H1 (cell line): ENCODE measurements around the gene CPE.

Source experiments
- ATF2 ChIP-seq: IDR thresholded peaks from 2 replicates; pipeline ENCODE4 v1.6.1; 2012; ENCODE audit warnings: low read length, inconsistent platforms
- BRCA1 ChIP-seq: IDR thresholded peaks from 2 replicates; pipeline ENCODE4 v1.6.1; 2012; ENCODE audit warnings: low read depth, low read length, improper control_type of control experiment
- CHD1 ChIP-seq: IDR thresholded peaks from 2 replicates; pipeline ENCODE4 v1.6.1; 2012; ENCODE audit warnings: low read depth, low read length, improper control_type of control experiment
- CREB1 ChIP-seq: IDR thresholded peaks from 2 replicates; pipeline ENCODE4 v1.6.1; 2012; ENCODE audit warnings: inconsistent platforms
- CTCF ChIP-seq, 3 experiments: IDR thresholded peaks; 1 replicate in 2 of 3; 2 replicates in 1 of 3; pipeline versions ENCODE4 v1.5.1 to v1.6.1; 2011; ENCODE audit warnings: low read length in 3 of 3, mild to moderate bottlenecking in 3 of 3, inconsistent platforms in 2 of 3, low read depth in 1 of 3, moderate library complexity in 1 of 3; ENCODE audit not compliant: insufficient read depth in 1 of 3; ENCODE audit errors: control extremely low read depth in 1 of 3
- EZH2 ChIP-seq: fragments of 200-600 bp; sonication (generic); IDR thresholded peaks from 2 replicates; pipeline ENCODE4 v1.7.1; 2012; ENCODE audit warnings: low read depth, mild to moderate bottlenecking, moderate library complexity, low read length, inconsistent platforms; ENCODE audit not compliant: severe bottlenecking
- GABPA ChIP-seq: IDR thresholded peaks from 2 replicates; pipeline ENCODE4 v1.6.1; 2011; ENCODE audit warnings: mild to moderate bottlenecking, low read length, moderate library complexity, borderline replicate concordance; ENCODE audit not compliant: insufficient read depth
- MAFK ChIP-seq: IDR thresholded peaks from 2 replicates; pipeline ENCODE4 v1.6.1; 2012; ENCODE audit warnings: low read depth, mild to moderate bottlenecking, improper control_type of control experiment, low read length
- POLR2A ChIP-seq, 2 experiments: IDR thresholded peaks; 1 replicate in 1 of 2; 2 replicates in 1 of 2; pipeline ENCODE4 v1.6.1; 2011; ENCODE audit warnings: low read depth in 2 of 2, low read length in 2 of 2, mild to moderate bottlenecking in 2 of 2; ENCODE audit errors: control extremely low read depth in 1 of 2
- RAD21 ChIP-seq, 2 experiments: IDR thresholded peaks in 1 of 2; conservative IDR thresholded peaks in 1 of 2; 2 replicates each; pipeline ENCODE4 v1.6.1; 2011; ENCODE audit warnings: low read depth in 2 of 2, low read length in 2 of 2, improper control_type of control experiment in 1 of 2, inconsistent platforms in 1 of 2, mild to moderate bottlenecking in 1 of 2, moderate library complexity in 1 of 2
- SP1 ChIP-seq: IDR thresholded peaks from 2 replicates; pipeline ENCODE4 v1.6.1; 2011; ENCODE audit warnings: low read depth, low read length
- TCF12 ChIP-seq: IDR thresholded peaks from 2 replicates; pipeline ENCODE4 v1.6.1; 2011; ENCODE audit warnings: low read depth, mild to moderate bottlenecking, low read length
- YY1 ChIP-seq: IDR thresholded peaks from 2 replicates; pipeline ENCODE4 v1.6.1; 2011; ENCODE audit warnings: low read depth, mild to moderate bottlenecking, low read length
- TF ChIP-seq, protein P1 (sequence below): IDR thresholded peaks from 2 replicates; pipeline ENCODE4 v1.6.1; 2012; ENCODE audit warnings: inconsistent platforms

GRCh38 chr4:165517216-165517615, 138.4 kb downstream of the CPE start:
- TF ChIP-seq TCF12 (no peak), CTCF (IDR thresholded peaks at IDR 0.05; ENCODE audit: control extremely low read depth in 1 of 3, insufficient read depth in 1 of 3, low read depth in 1 of 3, low read length in 3 of 3) (no peak), BRCA1 (no peak), POLR2A (IDR thresholded peaks at IDR 0.05; ENCODE audit: control extremely low read depth in 1 of 2, low read depth in 2 of 2, low read length in 2 of 2) (no peak), GABPA (no peak), CHD1 (no peak), MAFK (no peak), ATF2 (no peak), EZH2 (no peak), SP1 (no peak), YY1 (no peak), RAD21 (IDR thresholded peaks at IDR 0.05 in 1 of 2, conservative IDR thresholded peaks at IDR 0.05 in 1 of 2; ENCODE audit: low read depth in 2 of 2, low read length in 2 of 2) (no peak), CREB1 (no peak)
- TF ChIP-seq, protein P1, sequence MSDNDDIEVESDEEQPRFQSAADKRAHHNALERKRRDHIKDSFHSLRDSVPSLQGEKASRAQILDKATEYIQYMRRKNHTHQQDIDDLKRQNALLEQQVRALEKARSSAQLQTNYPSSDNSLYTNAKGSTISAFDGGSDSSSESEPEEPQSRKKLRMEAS: no peak
